Gastroesophageal sphincter (tissue), 4 donors: Measurements from ENCODE around the gene TRIM45. TPM values are rescaled to one million over a fixed set of nuclear protein-coding genes. Genes with fewer than 3 reads are reported as not detected.

Experiments used
- ATAC-seq: fragments of 150-250 bp; one replicate; pipeline ENCODE4 v1.9.1; 2016; ENCODE audit warnings: mild to moderate bottlenecking, moderate library complexity
- H3K27ac ChIP-seq, 4 donors: fragments of 200-600 bp; sonication (generic) in 3 of 4; 1 replicate in 3 of 4; 2 replicates in 1 of 4; pipeline ENCODE4 v1.5.1; 2016 to 2019
- H3K27me3 ChIP-seq: fragments of 200-600 bp; sonication (generic); one replicate; pipeline ENCODE4 v1.5.1; 2019
- H3K36me3 ChIP-seq, 2 donors: fragments of 200-600 bp; sonication (generic); one replicate each; pipeline ENCODE4 v1.5.1; 2019; ENCODE audit warnings: control low read depth in 1 of 2
- H3K4me1 ChIP-seq, 3 donors: fragments of 200-600 bp; sonication (generic); 1 replicate in 2 of 3; 2 replicates in 1 of 3; pipeline ENCODE4 v1.5.1; 2016 to 2019; ENCODE audit warnings: control low read depth in 2 of 3
- H3K4me3 ChIP-seq, 2 donors: fragments of 200-600 bp; sonication (generic); one replicate each; pipeline ENCODE4 v1.5.1; 2019; ENCODE audit warnings: mild to moderate bottlenecking in 1 of 2, moderate library complexity in 1 of 2
- H3K9me3 ChIP-seq, 3 donors: fragments of 200-600 bp; sonication (generic); one replicate each; pipeline ENCODE4 v1.5.1; 2017 to 2019; ENCODE audit warnings: control low read depth in 2 of 3
- EP300 ChIP-seq: sonication (generic); formaldehyde crosslinking; IDR thresholded peaks from one replicate; pipeline ENCODE4 v1.6.1; 2017; ENCODE audit warnings: antibody characterized with exemption, mild to moderate bottlenecking
- POLR2A ChIP-seq, 2 donors: fragments of 450-650 bp; IDR thresholded peaks; one replicate each; pipeline ENCODE4 v1.6.1; 2017; ENCODE audit warnings: antibody characterized with exemption in 2 of 2, mild to moderate bottlenecking in 2 of 2, moderate library complexity in 1 of 2
- POLR2AphosphoS5 ChIP-seq: sonication (generic); formaldehyde crosslinking; IDR thresholded peaks from one replicate; pipeline ENCODE4 v1.6.1; 2017; ENCODE audit warnings: antibody characterized with exemption
- WGBS, 2 donors: methylation state at CpG; one replicate each; pipeline ENCODE4 v1.1.5; 2018; ENCODE audit warnings: low coverage in 1 of 2; 5-methylcytosine and 5-hydroxymethylcytosine counted together
- small RNA-seq, 4 donors: library from RNA; depleted of rRNA; stranded (forward); fragments of <200 nt; gene quantifications; one replicate each; pipeline ENCODE3, GENCODE V24; 2016
- total RNA-seq, 4 donors: library from RNA; depleted of rRNA; stranded (reverse); fragments of >200 nt; gene quantifications; one replicate each; pipeline ENCODE4 v1.1.0, GENCODE V29; 2016
- TF ChIP-seq, protein P1 (sequence below), 4 experiments: fragments of 200-600 bp in 2 of 4; fragments of 450-650 bp in 2 of 4; sonication (generic) in 1 of 4; IDR thresholded peaks; one replicate each; pipeline ENCODE4 v1.5.1; 2017 to 2019; ENCODE audit warnings: antibody characterized with exemption in 4 of 4, mild to moderate bottlenecking in 2 of 4, moderate library complexity in 2 of 4

TRIM45 gene
- total RNA-seq, 4 donors from 2014 or later = 1.3 to 5.1 (median 3.1) TPM

- H3K4me1 ChIP-seq = no peaks in the 10 kb centered on the region
- peak; percentile 71 for ATAC-seq
- TF ChIP-seq, protein P1, sequence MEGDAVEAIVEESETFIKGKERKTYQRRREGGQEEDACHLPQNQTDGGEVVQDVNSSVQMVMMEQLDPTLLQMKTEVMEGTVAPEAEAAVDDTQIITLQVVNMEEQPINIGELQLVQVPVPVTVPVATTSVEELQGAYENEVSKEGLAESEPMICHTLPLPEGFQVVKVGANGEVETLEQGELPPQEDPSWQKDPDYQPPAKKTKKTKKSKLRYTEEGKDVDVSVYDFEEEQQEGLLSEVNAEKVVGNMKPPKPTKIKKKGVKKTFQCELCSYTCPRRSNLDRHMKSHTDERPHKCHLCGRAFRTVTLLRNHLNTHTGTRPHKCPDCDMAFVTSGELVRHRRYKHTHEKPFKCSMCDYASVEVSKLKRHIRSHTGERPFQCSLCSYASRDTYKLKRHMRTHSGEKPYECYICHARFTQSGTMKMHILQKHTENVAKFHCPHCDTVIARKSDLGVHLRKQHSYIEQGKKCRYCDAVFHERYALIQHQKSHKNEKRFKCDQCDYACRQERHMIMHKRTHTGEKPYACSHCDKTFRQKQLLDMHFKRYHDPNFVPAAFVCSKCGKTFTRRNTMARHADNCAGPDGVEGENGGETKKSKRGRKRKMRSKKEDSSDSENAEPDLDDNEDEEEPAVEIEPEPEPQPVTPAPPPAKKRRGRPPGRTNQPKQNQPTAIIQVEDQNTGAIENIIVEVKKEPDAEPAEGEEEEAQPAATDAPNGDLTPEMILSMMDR (IDR thresholded peaks at IDR 0.05) = peak; percentile 74 to 81 (median 76)
- no peak for TF ChIP-seq POLR2A (IDR thresholded peaks at IDR 0.05)
- no peaks in the 10 kb centered on the region for H3K36me3 ChIP-seq
- H3K27ac ChIP-seq = no peak overlapping the region
- H3K27me3 ChIP-seq = no peaks in the 10 kb centered on the region
- H3K9me3 ChIP-seq = no peaks in the 10 kb centered on the region
- no peak overlapping the region for H3K4me3 ChIP-seq
- WGBS, 2 donors = 43 to 56% methylated on average over 5 to 6 of the region's 6 CpGs
These were observed 53.8 kb downstream of the TRIM45 start for GRCh38 chr1:117067533-117068370.

GRCh38 chr1:117066367-117066766, 55.2 kb downstream of the TRIM45 start:
- ATAC-seq = no peak
- H3K9me3 ChIP-seq = no peaks in the 10 kb centered on the region
- H3K4me1 ChIP-seq = peaks cover 0 to 5% (median 0%) of the 10 kb centered on the region in 3 donors
- no peak overlapping the region for H3K4me3 ChIP-seq
- TF ChIP-seq, protein P1 (IDR thresholded peaks at IDR 0.05) = no peak
- TF ChIP-seq EP300 = no peak
- TF ChIP-seq POLR2A (IDR thresholded peaks at IDR 0.05) = no peak
- TF ChIP-seq POLR2AphosphoS5 = no peak
- WGBS, 2 donors = 37 to 53% methylated on average over 6 of the region's 6 CpGs
- no peaks in the 10 kb centered on the region for H3K36me3 ChIP-seq
- no peaks in the 10 kb centered on the region for H3K27me3 ChIP-seq
- no peak overlapping the region for H3K27ac ChIP-seq

- ATAC-seq = no peak
- WGBS, 2 donors = 18 to 75% methylated on average over 2 of the region's 2 CpGs
- H3K36me3 ChIP-seq = no peaks in the 10 kb centered on the region
- TF ChIP-seq POLR2A (IDR thresholded peaks at IDR 0.05) = no peak
- no peak for TF ChIP-seq EP300
- no peak for TF ChIP-seq POLR2AphosphoS5
- TF ChIP-seq, protein P1 (IDR thresholded peaks at IDR 0.05) = no peak
- peaks cover 0 to 20% (median 5%) of the 10 kb centered on the region in 3 donors for H3K4me1 ChIP-seq
- H3K27me3 ChIP-seq = no peaks in the 10 kb centered on the region
- no peak overlapping the region for H3K27ac ChIP-seq
- H3K4me3 ChIP-seq = no peak overlapping the region
- no peaks in the 10 kb centered on the region for H3K9me3 ChIP-seq
These were observed 59.5 kb downstream of the TRIM45 start for GRCh38 chr1:117061986-117062415.

Small RNAs within 50 kb of the gene (small RNA-seq; reads per million reads assigned to genes)
- 0 to 0.90 (median 0.44) reads per million in 4 donors for gene MIR942

Other genes starting within 250 kb of the TRIM45 start
- gene PTGFRN, start 211.8 kb downstream of the TRIM45 start, total RNA-seq = 100 to 1,000 TPM in 2 of 4 donors, 10 to 100 TPM in 2; 60.0 to 166 (median 101) TPM
- 1 to 10 TPM in 1 of 4 donors, under 1 TPM in 3; 0.35 to 5.3 (median 0.84) TPM for gene CD101, start 120.0 kb downstream of the TRIM45 start, total RNA-seq
- 10 to 100 TPM in 2 of 4 donors, 1 to 10 TPM in 2; 5.6 to 21.1 (median 13.5) TPM for gene TTF2, start 61.4 kb downstream of the TRIM45 start, total RNA-seq
- gene VTCN1, start 89.2 kb upstream of the TRIM45 start, total RNA-seq = 1 to 10 TPM in 1 of 4 donors, not detected in 3; 2.1 TPM
- 10 to 100 TPM; 42.5 to 62.4 (median 52.3) TPM for gene MAN1A2, start 245.7 kb upstream of the TRIM45 start, total RNA-seq